Suprapubic skin (tissue), 3 donors: ENCODE measurements around the gene DGKE.

ENCODE experiments used
- POLR2A ChIP-seq, 2 donors: fragments of 450-650 bp; IDR thresholded peaks; one replicate each; pipeline ENCODE4 v1.6.1; 2017; ENCODE audit warnings: antibody characterized with exemption in 2 of 2, mild to moderate bottlenecking in 2 of 2, moderate library complexity in 2 of 2
- TF ChIP-seq, protein P1 (sequence below), 2 donors: fragments of 200-600 bp in 1 of 2; fragments of 450-650 bp in 1 of 2; sonication (generic) in 1 of 2; IDR thresholded peaks; one replicate each; pipeline ENCODE4 v1.5.1; 2016 to 2019; ENCODE audit warnings: antibody characterized with exemption in 2 of 2, mild to moderate bottlenecking in 1 of 2, moderate library complexity in 1 of 2

DNA sequence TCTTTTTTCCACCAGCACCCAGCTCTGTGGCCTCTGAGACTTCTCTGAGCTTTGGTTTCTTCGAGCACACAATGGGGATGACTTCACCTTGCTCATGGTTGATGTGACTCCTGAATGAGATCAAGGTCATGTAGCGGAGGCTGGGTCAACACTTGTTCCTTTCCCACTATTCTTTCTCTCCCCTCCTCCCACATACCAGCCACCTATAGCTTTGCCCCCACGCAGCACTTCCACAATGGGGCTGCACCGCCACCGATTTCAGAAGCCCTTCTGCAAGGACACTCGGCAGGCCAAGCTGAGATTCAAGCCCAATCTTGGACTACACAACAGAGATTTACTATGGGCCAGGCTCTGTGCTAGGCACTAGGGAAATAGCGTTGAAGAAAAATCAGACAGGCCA is 65.5 kb downstream of the DGKE start:
- TF ChIP-seq, protein P1, sequence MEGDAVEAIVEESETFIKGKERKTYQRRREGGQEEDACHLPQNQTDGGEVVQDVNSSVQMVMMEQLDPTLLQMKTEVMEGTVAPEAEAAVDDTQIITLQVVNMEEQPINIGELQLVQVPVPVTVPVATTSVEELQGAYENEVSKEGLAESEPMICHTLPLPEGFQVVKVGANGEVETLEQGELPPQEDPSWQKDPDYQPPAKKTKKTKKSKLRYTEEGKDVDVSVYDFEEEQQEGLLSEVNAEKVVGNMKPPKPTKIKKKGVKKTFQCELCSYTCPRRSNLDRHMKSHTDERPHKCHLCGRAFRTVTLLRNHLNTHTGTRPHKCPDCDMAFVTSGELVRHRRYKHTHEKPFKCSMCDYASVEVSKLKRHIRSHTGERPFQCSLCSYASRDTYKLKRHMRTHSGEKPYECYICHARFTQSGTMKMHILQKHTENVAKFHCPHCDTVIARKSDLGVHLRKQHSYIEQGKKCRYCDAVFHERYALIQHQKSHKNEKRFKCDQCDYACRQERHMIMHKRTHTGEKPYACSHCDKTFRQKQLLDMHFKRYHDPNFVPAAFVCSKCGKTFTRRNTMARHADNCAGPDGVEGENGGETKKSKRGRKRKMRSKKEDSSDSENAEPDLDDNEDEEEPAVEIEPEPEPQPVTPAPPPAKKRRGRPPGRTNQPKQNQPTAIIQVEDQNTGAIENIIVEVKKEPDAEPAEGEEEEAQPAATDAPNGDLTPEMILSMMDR (IDR thresholded peaks at IDR 0.05): no peak
- no peak for TF ChIP-seq POLR2A (IDR thresholded peaks at IDR 0.05)
